ENCODE results near the gene SNCG. TPM values are rescaled to one million over a fixed set of nuclear protein-coding genes. Genes with fewer than 3 reads are reported as not detected.
"Not testable (repeated sequence)": the region's sequence is repeated elsewhere in the genome, so short reads cannot be mapped to it uniquely, and the experiment has no call there.

Gene SNCG
- total RNA-seq, 1 donor from 2014 or later, result 431 TPM

DNA sequence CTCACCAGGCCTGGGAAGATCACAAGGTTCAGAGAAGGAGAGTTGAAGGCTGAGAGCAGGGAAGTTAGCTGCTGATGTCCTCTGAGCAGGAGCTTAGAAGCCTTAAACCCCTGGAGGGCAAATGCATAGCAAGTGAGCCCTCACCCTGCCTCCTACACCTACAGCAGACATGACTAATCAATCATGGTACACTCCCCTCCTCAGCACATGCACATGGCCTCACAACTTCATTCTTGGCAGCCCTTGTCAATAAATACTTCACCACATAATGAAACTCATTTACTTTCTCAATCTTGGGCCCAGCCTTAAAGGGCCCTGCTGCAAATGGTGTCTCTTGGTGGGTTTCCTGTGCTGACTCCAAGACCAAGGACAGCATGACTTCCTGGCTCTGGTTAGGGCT, 13.9 kb upstream of the SNCG start:
- Mint-ChIP-seq H3K4me1 (ENCODE audit: low read depth, unreplicated experiment) (peaks cover 12% of the 10 kb centered on the region), H3K36me3 (ENCODE audit: unreplicated experiment) (no peaks in the 10 kb centered on the region), H3K4me3 (ENCODE audit: unreplicated experiment) (no peak overlapping the region), H3K9me3 (ENCODE audit: unreplicated experiment) (peaks cover 5% of the 10 kb centered on the region), H3K27ac (ENCODE audit: unreplicated experiment) (no peak overlapping the region), H3K27me3 (ENCODE audit: unreplicated experiment) (peaks cover 10% of the 10 kb centered on the region)
- DNase-seq, result no peak
- TF ChIP-seq, protein P1, sequence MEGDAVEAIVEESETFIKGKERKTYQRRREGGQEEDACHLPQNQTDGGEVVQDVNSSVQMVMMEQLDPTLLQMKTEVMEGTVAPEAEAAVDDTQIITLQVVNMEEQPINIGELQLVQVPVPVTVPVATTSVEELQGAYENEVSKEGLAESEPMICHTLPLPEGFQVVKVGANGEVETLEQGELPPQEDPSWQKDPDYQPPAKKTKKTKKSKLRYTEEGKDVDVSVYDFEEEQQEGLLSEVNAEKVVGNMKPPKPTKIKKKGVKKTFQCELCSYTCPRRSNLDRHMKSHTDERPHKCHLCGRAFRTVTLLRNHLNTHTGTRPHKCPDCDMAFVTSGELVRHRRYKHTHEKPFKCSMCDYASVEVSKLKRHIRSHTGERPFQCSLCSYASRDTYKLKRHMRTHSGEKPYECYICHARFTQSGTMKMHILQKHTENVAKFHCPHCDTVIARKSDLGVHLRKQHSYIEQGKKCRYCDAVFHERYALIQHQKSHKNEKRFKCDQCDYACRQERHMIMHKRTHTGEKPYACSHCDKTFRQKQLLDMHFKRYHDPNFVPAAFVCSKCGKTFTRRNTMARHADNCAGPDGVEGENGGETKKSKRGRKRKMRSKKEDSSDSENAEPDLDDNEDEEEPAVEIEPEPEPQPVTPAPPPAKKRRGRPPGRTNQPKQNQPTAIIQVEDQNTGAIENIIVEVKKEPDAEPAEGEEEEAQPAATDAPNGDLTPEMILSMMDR (IDR thresholded peaks at IDR 0.05; ENCODE audit: partially characterized antibody, unreplicated experiment), result no peak

DNA sequence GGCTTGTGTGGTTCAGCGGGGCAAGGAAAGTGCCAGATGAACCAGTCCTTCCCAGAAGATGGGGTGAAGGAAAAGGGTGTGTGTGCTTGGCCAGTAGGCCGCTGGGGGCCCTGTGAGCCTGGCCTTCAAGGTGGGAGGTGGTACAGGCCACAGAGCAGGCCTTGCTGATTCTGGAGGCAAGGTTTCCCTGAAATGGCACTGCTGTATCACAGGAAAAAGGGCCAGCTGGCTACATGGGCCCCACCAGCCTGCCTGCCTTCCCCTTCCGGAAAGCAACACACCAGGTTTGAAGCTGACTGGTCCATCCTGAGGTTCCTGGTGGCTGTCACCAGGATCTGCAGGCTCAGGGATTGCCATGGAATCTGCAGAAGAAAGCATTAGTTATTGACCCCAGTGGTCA, 13.5 kb upstream of the SNCG start:
- Mint-ChIP-seq H3K36me3 (ENCODE audit: unreplicated experiment) (no peaks in the 10 kb centered on the region), H3K4me1 (ENCODE audit: low read depth, unreplicated experiment) (peaks cover 12% of the 10 kb centered on the region), H3K4me3 (ENCODE audit: unreplicated experiment) (no peak overlapping the region), H3K27me3 (ENCODE audit: unreplicated experiment) (peaks cover 10% of the 10 kb centered on the region), H3K27ac (ENCODE audit: unreplicated experiment) (no peak overlapping the region), H3K9me3 (ENCODE audit: unreplicated experiment) (peaks cover 5% of the 10 kb centered on the region)
- DNase-seq, result no peak
- TF ChIP-seq, protein P1 (IDR thresholded peaks at IDR 0.05; ENCODE audit: partially characterized antibody, unreplicated experiment), result no peak

DNA sequence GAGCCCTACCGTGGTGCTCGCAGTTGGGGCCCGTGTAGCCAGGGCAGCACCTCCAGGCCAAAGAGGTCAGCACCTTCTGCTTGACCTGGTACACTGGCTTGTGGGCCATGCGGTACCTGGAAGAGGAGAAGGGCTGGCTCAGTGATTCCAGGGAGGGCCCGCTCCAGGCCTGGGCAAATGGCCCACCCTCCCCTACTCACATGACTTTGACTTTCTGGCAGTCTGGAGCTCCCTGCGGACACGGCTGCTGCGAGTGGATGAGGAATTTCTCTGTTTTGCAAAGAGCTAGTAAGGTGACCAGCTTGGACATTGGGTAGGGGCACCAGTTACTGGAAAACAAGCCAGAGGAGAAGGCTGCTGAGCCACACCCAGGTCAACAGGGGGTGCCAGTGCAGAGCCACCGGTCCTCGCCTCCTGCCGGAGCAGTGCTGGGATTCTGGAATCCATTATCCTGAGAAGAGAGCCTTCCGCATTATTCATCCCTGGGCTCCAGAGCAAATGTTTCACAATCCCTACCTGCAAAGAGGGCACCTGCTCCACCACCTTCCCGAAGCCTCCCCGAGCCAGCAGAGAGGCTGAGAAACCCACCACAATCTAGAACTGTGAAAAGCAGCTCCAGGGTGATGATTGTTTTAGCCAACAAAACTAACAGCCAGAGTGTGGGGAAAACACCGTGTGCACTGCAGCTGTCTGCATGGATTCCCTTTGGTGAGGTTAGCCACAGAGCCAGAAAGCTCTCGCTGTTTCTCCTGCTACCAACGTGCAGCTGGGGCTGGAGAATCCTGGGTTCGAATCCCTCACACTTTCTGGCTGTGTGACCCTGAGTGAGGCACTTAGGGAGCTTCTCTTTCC, 12.8 kb upstream of the SNCG start:
- peaks cover 12% of the 10 kb centered on the region for H3K4me1 Mint-ChIP-seq (ENCODE audit: low read depth, unreplicated experiment)
- H3K9me3 Mint-ChIP-seq (ENCODE audit: unreplicated experiment), result peaks cover 5% of the 10 kb centered on the region
- TF ChIP-seq, protein P1 (IDR thresholded peaks at IDR 0.05; ENCODE audit: partially characterized antibody, unreplicated experiment), result peak; percentile 20
- peak overlapping the region; percentile 62 for H3K27ac Mint-ChIP-seq (ENCODE audit: unreplicated experiment)
- DNase-seq, result peak; percentile 69
- no peaks in the 10 kb centered on the region for H3K36me3 Mint-ChIP-seq (ENCODE audit: unreplicated experiment)
- H3K27me3 Mint-ChIP-seq (ENCODE audit: unreplicated experiment), result peaks cover 10% of the 10 kb centered on the region
- H3K4me3 Mint-ChIP-seq (ENCODE audit: unreplicated experiment), result no peak overlapping the region

DNA sequence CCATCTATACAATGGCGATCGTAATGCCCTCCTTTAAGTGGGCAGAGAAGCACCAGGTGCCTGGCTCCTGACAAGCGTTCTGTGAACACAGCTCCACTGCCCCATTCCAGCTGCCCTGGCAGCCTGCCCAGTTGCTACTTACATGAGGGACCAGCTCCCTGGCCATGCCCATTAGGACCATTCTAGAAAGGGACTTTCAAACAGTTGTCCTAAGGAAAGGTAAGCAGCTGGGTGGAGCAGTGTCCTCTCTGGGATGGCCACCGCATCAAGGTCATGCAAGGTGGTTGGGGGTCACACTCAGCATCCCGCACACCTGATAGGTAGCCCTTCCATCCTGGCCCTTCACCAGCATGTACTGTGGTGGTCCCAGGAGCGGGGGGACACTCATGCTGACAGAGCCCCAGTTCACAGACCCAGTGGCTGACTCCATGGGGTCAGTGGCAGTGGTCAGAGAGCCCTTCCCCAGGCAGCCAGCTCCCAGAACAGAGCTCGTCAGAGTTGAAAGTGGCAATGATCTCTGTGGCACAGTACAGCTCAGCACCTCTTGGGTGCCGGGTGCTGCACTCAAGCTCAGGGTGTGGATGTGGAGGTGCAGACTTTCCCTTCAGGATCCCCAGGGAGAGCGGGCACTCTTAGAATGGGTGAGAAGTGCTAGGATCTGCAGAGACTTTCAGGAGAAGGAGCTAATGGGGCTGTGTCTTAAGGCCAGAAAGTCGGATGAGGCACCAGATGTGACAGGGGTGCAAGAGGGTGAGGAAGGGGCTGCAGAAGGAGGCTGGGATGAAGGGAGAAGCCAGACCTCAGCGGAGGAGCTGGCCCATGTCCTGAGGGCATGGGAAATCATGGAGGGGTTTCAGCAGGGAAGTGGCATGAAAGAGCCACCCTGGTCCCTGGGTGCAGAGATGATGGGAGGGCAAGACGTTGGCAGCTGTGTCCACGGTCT, 11.9 kb upstream of the SNCG start:
- Mint-ChIP-seq H3K4me3 (ENCODE audit: unreplicated experiment) (no peak overlapping the region), H3K36me3 (ENCODE audit: unreplicated experiment) (no peaks in the 10 kb centered on the region), H3K9me3 (ENCODE audit: unreplicated experiment) (peaks cover 3% of the 10 kb centered on the region), H3K27me3 (ENCODE audit: unreplicated experiment) (peaks cover 8% of the 10 kb centered on the region), H3K27ac (ENCODE audit: unreplicated experiment) (no peak overlapping the region), H3K4me1 (ENCODE audit: low read depth, unreplicated experiment) (peaks cover 12% of the 10 kb centered on the region)
- TF ChIP-seq, protein P1 (IDR thresholded peaks at IDR 0.05; ENCODE audit: partially characterized antibody, unreplicated experiment), result no peak
- DNase-seq, result no peak

DNA sequence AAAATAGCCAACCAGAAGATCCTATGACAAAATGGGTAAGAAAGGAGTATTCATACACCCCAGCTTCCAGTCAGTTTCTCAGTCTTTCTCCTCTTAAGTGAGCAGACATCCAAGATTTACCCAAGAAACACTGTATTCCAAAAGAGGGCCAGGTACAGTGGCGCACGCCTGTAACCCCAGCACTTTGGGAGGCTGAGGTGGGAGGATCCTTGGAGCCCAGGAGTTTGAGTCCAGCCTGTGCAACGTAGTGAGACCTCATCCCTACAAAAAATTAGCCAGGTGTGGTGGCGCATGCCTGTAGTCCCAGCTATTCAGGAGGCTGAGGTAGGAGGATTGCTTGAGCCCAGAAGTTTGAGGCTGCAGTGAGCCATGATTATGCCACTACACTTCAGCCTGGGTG, 10.6 kb upstream of the SNCG start:
- not testable (repeated sequence) for H3K27ac Mint-ChIP-seq (ENCODE audit: unreplicated experiment); H3K4me3 Mint-ChIP-seq (ENCODE audit: unreplicated experiment); DNase-seq; H3K9me3 Mint-ChIP-seq (ENCODE audit: unreplicated experiment)
- Mint-ChIP-seq H3K27me3 (ENCODE audit: unreplicated experiment) (peaks cover 14% of the 10 kb centered on the region), H3K36me3 (ENCODE audit: unreplicated experiment) (peaks cover 12% of the 10 kb centered on the region), H3K4me1 (ENCODE audit: low read depth, unreplicated experiment) (peaks cover 12% of the 10 kb centered on the region)

Data from glutamatergic neuron (in vitro differentiated cells).